HG02938 (cell line): ENCODE results near the gene ZFR.

ENCODE experiments used
- ATAC-seq: cut with Tn5 transposase; IDR thresholded peaks from one replicate; pipeline ENCODE4 v1.9.1; 2021; ENCODE audit warnings: mild to moderate bottlenecking, moderate library complexity; ENCODE audit not compliant: unreplicated experiment

Gene ZFR

GRCh38 chr5:32365623-32366022, 78.9 kb downstream of the ZFR start:
- no peak for ATAC-seq

GRCh38 chr5:32363030-32363429, 81.5 kb downstream of the ZFR start:
- ATAC-seq, result no peak

GRCh38 chr5:32362527-32362926, 82.0 kb downstream of the ZFR start:
- ATAC-seq, result no peak

GRCh38 chr5:32360906-32361305, 83.6 kb downstream of the ZFR start:
- ATAC-seq, result no peak

- ATAC-seq, result no peak
Measured at GRCh38 chr5:32358611-32359010, 85.9 kb downstream of the ZFR start.

GRCh38 chr5:32357658-32358057, 86.9 kb downstream of the ZFR start:
- no peak for ATAC-seq

- no peak for ATAC-seq
Measured at GRCh38 chr5:32355686-32356085, 88.9 kb downstream of the ZFR start.

GRCh38 chr5:32353420-32353819, 91.1 kb downstream of the ZFR start:
- no peak for ATAC-seq

- no peak for ATAC-seq
Measured at GRCh38 chr5:32352685-32353084, 91.9 kb downstream of the ZFR start.

GRCh38 chr5:32346869-32347268, 97.7 kb downstream of the ZFR start:
- no peak for ATAC-seq

GRCh38 chr5:32343058-32343672, 101.4 kb downstream of the ZFR start:
- ATAC-seq, result no peak

GRCh38 chr5:32342656-32343055, 101.9 kb downstream of the ZFR start:
- ATAC-seq, result no peak

GRCh38 chr5:32339878-32340277, 104.7 kb downstream of the ZFR start:
- ATAC-seq, result no peak

- ATAC-seq, result no peak
Measured at GRCh38 chr5:32339198-32339597, 105.3 kb downstream of the ZFR start.

GRCh38 chr5:32332966-32333365, 111.6 kb downstream of the ZFR start:
- ATAC-seq, result no peak

- no peak for ATAC-seq
Measured at GRCh38 chr5:32332361-32332760, 112.2 kb downstream of the ZFR start.

GRCh38 chr5:32331935-32332274, 112.6 kb downstream of the ZFR start:
- ATAC-seq, result no peak

- no peak for ATAC-seq
Measured at GRCh38 chr5:32331217-32331934, 113.2 kb downstream of the ZFR start.

- ATAC-seq, result no peak
Measured at GRCh38 chr5:32330126-32330971, 114.2 kb downstream of the ZFR start.

GRCh38 chr5:32329395-32329834, 115.1 kb downstream of the ZFR start:
- peak; percentile 75 for ATAC-seq

GRCh38 chr5:32326216-32326772, 118.2 kb downstream of the ZFR start:
- ATAC-seq, result no peak

GRCh38 chr5:32325616-32326015, 118.9 kb downstream of the ZFR start:
- ATAC-seq, result no peak
